Osteoblast (primary cell): ENCODE results near the gene NCF2. TPM values are rescaled to one million over a fixed set of nuclear protein-coding genes. Genes with fewer than 3 reads are reported as not detected.

Experiments used
- DNase-seq: peaks from one replicate; pipeline ENCODE4 v3.0.0; 2011; ENCODE audit warnings: low spot score, mixed read lengths; ENCODE audit not compliant: insufficient read length; ENCODE audit errors: missing footprints
- H2AFZ ChIP-seq: 2 replicates; pipeline ENCODE4 v1.6.0; 2011; ENCODE audit warnings: mild to moderate bottlenecking, low read length
- H3K27ac ChIP-seq: 2 replicates; pipeline ENCODE4 v1.5.1; 2011; ENCODE audit warnings: mild to moderate bottlenecking, low read depth, low read length, moderate library complexity
- H3K27me3 ChIP-seq: 2 replicates; pipeline ENCODE4 v1.6.0; 2012; ENCODE audit warnings: mild to moderate bottlenecking, control low read depth, inconsistent platforms, low read length, moderate library complexity; ENCODE audit not compliant: insufficient read depth
- H3K36me3 ChIP-seq: 2 replicates; pipeline ENCODE4 v1.5.1; 2011; ENCODE audit warnings: mild to moderate bottlenecking, low read length, control low read depth, moderate library complexity; ENCODE audit not compliant: insufficient read depth
- H3K4me1 ChIP-seq: 2 replicates; pipeline ENCODE4 v1.5.1; 2011; ENCODE audit warnings: mild to moderate bottlenecking, low read length, control low read depth, moderate library complexity; ENCODE audit not compliant: insufficient read depth
- H3K4me2 ChIP-seq: 2 replicates; pipeline ENCODE4 v1.6.0; 2011; ENCODE audit warnings: mild to moderate bottlenecking, low read length; ENCODE audit not compliant: insufficient read depth
- H3K4me3 ChIP-seq: fragments of 200-600 bp; sonication (generic); 3 replicates; pipeline ENCODE4 v1.5.1; 2012; ENCODE audit warnings: mild to moderate bottlenecking, low read length, inconsistent platforms; ENCODE audit not compliant: insufficient read depth
- H3K79me2 ChIP-seq: 2 replicates; pipeline ENCODE4 v1.6.0; 2012; ENCODE audit warnings: mild to moderate bottlenecking, low read length, control low read depth, inconsistent platforms; ENCODE audit not compliant: insufficient read depth
- H3K9me3 ChIP-seq: 2 replicates; pipeline ENCODE4 v1.5.1; 2011; ENCODE audit warnings: low read depth, low read length, control low read depth
- H4K20me1 ChIP-seq: 2 replicates; pipeline ENCODE4 v1.6.0; 2012; ENCODE audit warnings: mild to moderate bottlenecking, low read length, control low read depth; ENCODE audit not compliant: insufficient read depth
- total RNA-seq: library from RNA; depleted of rRNA; stranded (reverse); fragments of >200 nt; gene quantifications from 2 replicates; pipeline ENCODE4 v1.2.3, GENCODE V29; 2012
- TF ChIP-seq, protein P1 (sequence below): IDR thresholded peaks from 2 replicates; pipeline ENCODE4 v1.5.1; 2011; ENCODE audit warnings: mild to moderate bottlenecking, low read depth, low read length, moderate library complexity; ENCODE audit errors: extremely low read depth

The NCF2 gene
- total RNA-seq, 1 donor: 2.2 TPM

DNA sequence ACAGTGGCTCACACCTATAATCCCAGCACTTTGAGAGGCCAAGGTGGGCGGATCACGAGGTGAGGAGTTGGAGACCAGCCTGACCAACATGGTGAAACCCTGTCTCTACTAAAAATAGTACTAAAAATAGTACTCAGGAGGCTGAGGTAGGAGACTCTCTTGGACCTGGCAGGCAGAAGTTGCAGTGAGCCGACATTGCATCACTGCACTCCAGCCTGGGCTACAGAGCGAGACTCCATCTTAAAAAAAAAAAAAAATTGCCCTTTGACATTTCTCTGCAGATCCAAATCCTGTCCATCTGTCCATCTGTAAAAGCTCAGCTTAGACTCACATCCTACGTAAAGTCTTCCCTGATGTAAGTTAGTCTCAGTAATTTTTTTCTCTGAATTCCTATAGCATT, 6.2 kb upstream of the NCF2 start:
- no peak overlapping the region for H3K4me3 ChIP-seq
- peaks cover 11% of the 10 kb centered on the region for H3K4me1 ChIP-seq
- H3K79me2 ChIP-seq: no peaks in the 10 kb centered on the region
- no peaks in the 10 kb centered on the region for H4K20me1 ChIP-seq
- H3K9me3 ChIP-seq: no peaks in the 10 kb centered on the region
- no peak overlapping the region for H3K4me2 ChIP-seq
- no peak overlapping the region for H2AFZ ChIP-seq
- H3K36me3 ChIP-seq: no peaks in the 10 kb centered on the region
- no peak overlapping the region for H3K27ac ChIP-seq
- no peak for DNase-seq
- H3K27me3 ChIP-seq: no peaks in the 10 kb centered on the region
- TF ChIP-seq, protein P1, sequence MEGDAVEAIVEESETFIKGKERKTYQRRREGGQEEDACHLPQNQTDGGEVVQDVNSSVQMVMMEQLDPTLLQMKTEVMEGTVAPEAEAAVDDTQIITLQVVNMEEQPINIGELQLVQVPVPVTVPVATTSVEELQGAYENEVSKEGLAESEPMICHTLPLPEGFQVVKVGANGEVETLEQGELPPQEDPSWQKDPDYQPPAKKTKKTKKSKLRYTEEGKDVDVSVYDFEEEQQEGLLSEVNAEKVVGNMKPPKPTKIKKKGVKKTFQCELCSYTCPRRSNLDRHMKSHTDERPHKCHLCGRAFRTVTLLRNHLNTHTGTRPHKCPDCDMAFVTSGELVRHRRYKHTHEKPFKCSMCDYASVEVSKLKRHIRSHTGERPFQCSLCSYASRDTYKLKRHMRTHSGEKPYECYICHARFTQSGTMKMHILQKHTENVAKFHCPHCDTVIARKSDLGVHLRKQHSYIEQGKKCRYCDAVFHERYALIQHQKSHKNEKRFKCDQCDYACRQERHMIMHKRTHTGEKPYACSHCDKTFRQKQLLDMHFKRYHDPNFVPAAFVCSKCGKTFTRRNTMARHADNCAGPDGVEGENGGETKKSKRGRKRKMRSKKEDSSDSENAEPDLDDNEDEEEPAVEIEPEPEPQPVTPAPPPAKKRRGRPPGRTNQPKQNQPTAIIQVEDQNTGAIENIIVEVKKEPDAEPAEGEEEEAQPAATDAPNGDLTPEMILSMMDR: no peak

DNA sequence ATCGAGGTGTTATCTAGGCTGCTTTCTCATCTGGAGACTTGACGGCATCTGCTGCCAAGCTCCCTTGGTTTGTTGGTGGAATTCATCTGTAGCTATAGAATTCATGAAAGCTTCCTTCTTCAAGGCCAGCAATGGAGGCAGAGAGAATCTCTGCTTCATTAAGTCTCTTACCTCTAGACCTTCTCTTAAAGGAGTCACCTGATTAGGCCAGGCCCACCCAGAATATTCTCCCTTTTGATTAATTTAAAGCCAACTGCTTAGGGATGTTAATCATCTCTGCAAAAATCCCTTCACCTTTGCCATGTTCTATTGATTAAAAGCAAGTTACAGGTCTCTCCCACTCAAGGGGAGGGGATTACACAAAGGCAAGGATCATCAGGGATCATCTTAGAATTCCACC, 5.3 kb upstream of the NCF2 start:
- H3K27me3 ChIP-seq: no peaks in the 10 kb centered on the region
- H3K9me3 ChIP-seq: no peaks in the 10 kb centered on the region
- no peak overlapping the region for H3K4me2 ChIP-seq
- DNase-seq: no peak
- H3K4me3 ChIP-seq: no peak overlapping the region
- no peaks in the 10 kb centered on the region for H3K36me3 ChIP-seq
- TF ChIP-seq, protein P1: no peak
- H3K4me1 ChIP-seq: peaks cover 8% of the 10 kb centered on the region
- no peaks in the 10 kb centered on the region for H3K79me2 ChIP-seq
- H3K27ac ChIP-seq: no peak overlapping the region
- no peak overlapping the region for H2AFZ ChIP-seq
- H4K20me1 ChIP-seq: no peaks in the 10 kb centered on the region

DNA sequence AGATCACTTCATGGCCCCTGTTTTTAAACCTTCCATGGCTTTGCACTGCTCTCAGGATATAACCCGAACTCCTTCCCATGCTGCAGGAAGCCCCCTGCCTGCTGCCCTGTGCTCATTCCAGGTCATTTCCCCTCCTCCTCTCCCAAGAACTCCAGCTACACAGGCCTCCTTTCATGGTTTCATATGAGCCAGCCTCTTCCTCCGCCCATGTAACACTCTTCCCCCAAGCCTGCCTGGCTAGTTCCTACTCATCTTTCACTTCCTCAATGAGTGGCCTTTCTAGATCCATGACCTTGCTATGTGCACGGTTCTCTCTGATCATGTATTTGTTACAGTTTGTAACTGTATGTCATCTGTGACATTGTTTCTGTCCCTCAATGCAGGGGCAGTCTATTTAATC, 3.1 kb upstream of the NCF2 start:
- H3K27ac ChIP-seq: no peak overlapping the region
- peaks cover 2% of the 10 kb centered on the region for H3K4me1 ChIP-seq
- TF ChIP-seq, protein P1: no peak
- DNase-seq: no peak
- H4K20me1 ChIP-seq: no peaks in the 10 kb centered on the region
- no peak overlapping the region for H3K4me2 ChIP-seq
- no peaks in the 10 kb centered on the region for H3K79me2 ChIP-seq
- H3K36me3 ChIP-seq: no peaks in the 10 kb centered on the region
- H2AFZ ChIP-seq: no peak overlapping the region
- H3K4me3 ChIP-seq: no peak overlapping the region
- H3K9me3 ChIP-seq: no peaks in the 10 kb centered on the region
- no peaks in the 10 kb centered on the region for H3K27me3 ChIP-seq

DNA sequence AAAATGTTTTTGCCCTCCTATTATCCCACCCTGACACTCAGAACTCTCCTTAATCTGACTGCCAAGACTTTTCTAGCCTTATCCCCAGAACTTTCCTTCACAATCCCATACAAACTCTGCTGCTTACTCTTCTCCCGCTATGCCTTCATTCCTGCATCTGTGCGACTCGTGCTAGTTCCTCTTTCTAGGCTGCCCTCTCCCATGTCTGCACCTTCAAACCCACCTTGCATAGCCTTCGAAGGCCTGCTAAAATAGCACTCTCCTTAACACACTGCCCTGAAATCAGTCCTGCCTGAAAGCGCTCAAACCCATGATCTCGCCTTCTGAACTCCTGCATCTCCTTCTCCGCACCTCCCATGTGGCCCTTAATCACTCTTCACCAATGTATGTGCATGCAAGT, 2.5 kb upstream of the NCF2 start:
- Histone ChIP-seq H3K9me3 (no peaks in the 10 kb centered on the region), H3K36me3 (no peaks in the 10 kb centered on the region), H3K27ac (no peak overlapping the region), H3K4me3 (no peak overlapping the region), H3K27me3 (no peaks in the 10 kb centered on the region), H3K79me2 (no peaks in the 10 kb centered on the region), H4K20me1 (no peaks in the 10 kb centered on the region), H3K4me2 (no peak overlapping the region), H3K4me1 (no peaks in the 10 kb centered on the region), H2AFZ (no peak overlapping the region)
- TF ChIP-seq, protein P1: no peak
- DNase-seq: no peak
